Neural progenitor cell (in vitro differentiated cells): ENCODE measurements around the gene PIGR.

ENCODE experiments used
- CTCF ChIP-seq: fragments of 200-600 bp; sonication (generic); IDR thresholded peaks from 2 replicates; pipeline ENCODE4 v1.5.1; 2017; ENCODE audit warnings: antibody characterized with exemption, mild to moderate bottlenecking
- EZH2 ChIP-seq: fragments of 200-600 bp; sonication (generic); IDR thresholded peaks from 2 replicates; pipeline ENCODE4 v1.6.1; 2017; ENCODE audit warnings: antibody characterized with exemption, mild to moderate bottlenecking, moderate library complexity

GRCh38 chr1:206883160-206883559 is 63.1 kb downstream of the PIGR start:
- TF ChIP-seq CTCF = no peak
- no peak for TF ChIP-seq EZH2
